HUES6 (cell line): ENCODE measurements around the gene KAT2B.

ENCODE experiments used
- H3K27ac ChIP-seq: 2 replicates; pipeline ENCODE4 v1.7.0; 2013; ENCODE audit warnings: low read depth, mild to moderate bottlenecking, low read length, inconsistent platforms
- H3K27me3 ChIP-seq: 2 replicates; pipeline ENCODE4 v1.6.1; 2013; ENCODE audit warnings: low read length; ENCODE audit not compliant: control insufficient read depth, insufficient read depth
- H3K36me3 ChIP-seq: 2 replicates; pipeline ENCODE4 v1.6.1; 2013; ENCODE audit warnings: low read length; ENCODE audit not compliant: control insufficient read depth, insufficient read depth
- H3K4me1 ChIP-seq: 2 replicates; pipeline ENCODE4 v1.6.1; 2013; ENCODE audit warnings: low read length; ENCODE audit not compliant: control insufficient read depth, insufficient read depth
- H3K4me3 ChIP-seq: 2 replicates; pipeline ENCODE4 v1.5.1; 2013; ENCODE audit warnings: low read depth, low read length
- H3K9ac ChIP-seq: one replicate; pipeline ENCODE4 v1.6.1; 2013; ENCODE audit warnings: mild to moderate bottlenecking, low read length
- H3K9me3 ChIP-seq: 2 replicates; pipeline ENCODE4 v1.6.1; 2013; ENCODE audit warnings: low read depth, low read length; ENCODE audit not compliant: control insufficient read depth, insufficient read depth

The KAT2B gene

DNA sequence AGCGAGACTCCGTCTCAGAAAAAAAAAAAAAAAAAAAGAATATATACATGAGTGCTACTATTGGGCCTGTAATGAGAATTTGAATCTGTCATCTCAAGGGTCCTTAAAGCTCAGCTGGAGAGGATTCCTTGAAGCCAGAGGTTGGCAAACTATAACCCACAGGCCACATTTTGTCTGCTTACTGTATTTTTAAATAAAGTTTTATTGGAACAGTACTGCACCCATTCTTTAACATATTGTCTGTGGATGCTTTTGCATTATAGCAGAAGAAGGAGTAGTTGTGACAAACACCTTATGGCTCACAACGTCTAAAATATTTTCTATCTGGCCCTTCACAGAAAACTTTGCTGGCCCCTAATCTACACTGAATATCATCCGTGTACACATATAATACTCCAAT is 85.0 kb downstream of the KAT2B start:
- Histone ChIP-seq H3K9ac (no peak overlapping the region), H3K27me3 (no peaks in the 10 kb centered on the region), H3K4me3 (no peak overlapping the region), H3K4me1 (no peaks in the 10 kb centered on the region), H3K36me3 (no peaks in the 10 kb centered on the region), H3K9me3 (no peaks in the 10 kb centered on the region), H3K27ac (no peak overlapping the region)

GRCh38 chr3:20125897-20126296 is 85.7 kb downstream of the KAT2B start:
- Histone ChIP-seq H3K27me3 (no peaks in the 10 kb centered on the region), H3K9me3 (no peaks in the 10 kb centered on the region), H3K4me3 (no peak overlapping the region), H3K9ac (no peak overlapping the region), H3K36me3 (no peaks in the 10 kb centered on the region), H3K27ac (no peak overlapping the region), H3K4me1 (no peaks in the 10 kb centered on the region)

DNA sequence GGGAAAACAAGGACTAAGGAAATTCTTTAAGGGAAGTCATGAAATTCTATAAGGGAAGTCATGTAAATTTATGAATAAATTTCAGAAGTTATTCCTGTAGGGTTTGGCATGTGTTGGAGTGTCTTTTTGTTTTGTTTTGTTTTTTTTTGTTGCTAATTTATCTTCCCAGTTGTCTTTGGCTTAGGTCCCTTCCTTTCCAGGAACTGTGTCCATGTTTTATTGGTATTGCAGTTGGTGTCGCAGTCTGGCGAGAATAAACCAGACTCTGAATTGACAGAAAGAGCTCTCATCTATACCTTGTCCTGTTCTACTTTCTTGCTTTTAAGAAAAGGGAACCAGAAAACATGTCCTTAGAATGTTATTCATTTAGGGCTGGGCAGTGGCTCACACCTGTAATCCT is 88.1 kb downstream of the KAT2B start:
- Histone ChIP-seq H3K4me3 (no peak overlapping the region), H3K9me3 (no peaks in the 10 kb centered on the region), H3K27ac (no peak overlapping the region), H3K9ac (no peak overlapping the region), H3K4me1 (no peaks in the 10 kb centered on the region), H3K27me3 (no peaks in the 10 kb centered on the region), H3K36me3 (no peaks in the 10 kb centered on the region)

- no peaks in the 10 kb centered on the region for H3K36me3 ChIP-seq
- no peaks in the 10 kb centered on the region for H3K27me3 ChIP-seq
- no peak overlapping the region for H3K27ac ChIP-seq
- H3K9me3 ChIP-seq: no peaks in the 10 kb centered on the region
- no peak overlapping the region for H3K9ac ChIP-seq
- H3K4me3 ChIP-seq: no peak overlapping the region
- H3K4me1 ChIP-seq: no peaks in the 10 kb centered on the region
Measured at GRCh38 chr3:20130106-20130505, 89.9 kb downstream of the KAT2B start.

DNA sequence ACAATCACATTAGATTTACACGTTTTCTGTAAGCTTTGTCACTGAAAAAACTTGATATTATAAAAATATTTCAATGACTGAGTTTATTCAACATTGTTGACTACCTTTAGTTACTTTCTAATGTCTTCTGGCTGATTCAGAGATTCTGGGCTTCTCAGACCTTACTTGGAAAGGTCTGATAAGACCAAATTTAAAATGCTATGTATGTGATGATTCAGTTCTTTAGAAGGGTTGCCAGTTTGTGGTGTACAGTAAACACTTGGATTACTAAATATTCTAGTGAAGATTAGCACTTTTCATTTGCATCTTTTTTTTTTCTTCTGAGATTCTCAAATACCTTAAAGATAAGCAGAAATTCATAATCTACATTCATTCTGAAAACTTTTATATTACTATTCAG is 96.0 kb downstream of the KAT2B start:
- no peak overlapping the region for H3K4me3 ChIP-seq
- H3K27ac ChIP-seq: no peak overlapping the region
- H3K27me3 ChIP-seq: no peaks in the 10 kb centered on the region
- no peaks in the 10 kb centered on the region for H3K9me3 ChIP-seq
- H3K36me3 ChIP-seq: no peaks in the 10 kb centered on the region
- H3K9ac ChIP-seq: no peak overlapping the region
- H3K4me1 ChIP-seq: no peaks in the 10 kb centered on the region

- Histone ChIP-seq H3K4me3 (no peak overlapping the region), H3K9me3 (no peaks in the 10 kb centered on the region), H3K27ac (no peak overlapping the region), H3K27me3 (no peaks in the 10 kb centered on the region), H3K4me1 (peaks cover 4% of the 10 kb centered on the region; the same call in 1 of the 2 replicates), H3K36me3 (no peaks in the 10 kb centered on the region), H3K9ac (no peak overlapping the region)
Measured at GRCh38 chr3:20137647-20138046, 97.4 kb downstream of the KAT2B start.

DNA sequence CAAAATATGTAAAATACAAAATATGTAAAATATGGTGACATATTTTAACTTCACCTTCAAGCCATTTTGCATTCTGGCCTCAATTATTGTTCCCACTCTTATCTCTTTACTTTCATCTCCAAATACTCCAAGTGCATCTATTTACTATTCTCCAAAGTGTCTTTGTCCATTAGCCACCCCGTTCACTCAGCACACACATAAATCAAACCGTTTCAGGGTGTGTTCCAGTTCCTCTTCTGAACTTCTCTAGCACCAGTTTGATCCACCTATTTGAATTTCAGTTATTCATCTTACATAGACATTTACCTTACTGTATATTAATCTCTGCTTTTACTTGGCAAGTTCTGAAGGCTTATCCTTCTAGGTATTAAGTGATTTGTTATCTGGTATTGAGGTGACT is 100.6 kb downstream of the KAT2B start:
- Histone ChIP-seq H3K36me3 (no peaks in the 10 kb centered on the region), H3K27ac (no peak overlapping the region)

GRCh38 chr3:20141316-20141715 is 101.1 kb downstream of the KAT2B start:
- H3K9ac ChIP-seq: no peak overlapping the region
- no peaks in the 10 kb centered on the region for H3K27me3 ChIP-seq
- peaks cover 4% of the 10 kb centered on the region; the same call in 1 of the 2 replicates for H3K4me1 ChIP-seq
- H3K4me3 ChIP-seq: no peak overlapping the region
- no peak overlapping the region for H3K27ac ChIP-seq
- H3K9me3 ChIP-seq: no peaks in the 10 kb centered on the region
- H3K36me3 ChIP-seq: no peaks in the 10 kb centered on the region

More for the DNA sequence above, 100.6 kb downstream of the KAT2B start:
- Histone ChIP-seq H3K9me3 (no peaks in the 10 kb centered on the region), H3K4me3 (no peak overlapping the region), H3K9ac (no peak overlapping the region), H3K27me3 (no peaks in the 10 kb centered on the region), H3K4me1 (peaks cover 4% of the 10 kb centered on the region; the same call in 1 of the 2 replicates)

GRCh38 chr3:20141851-20142250 is 101.6 kb downstream of the KAT2B start:
- Histone ChIP-seq H3K36me3 (no peaks in the 10 kb centered on the region), H3K9ac (no peak overlapping the region), H3K27me3 (no peaks in the 10 kb centered on the region), H3K9me3 (no peaks in the 10 kb centered on the region), H3K4me1 (peaks cover 4% of the 10 kb centered on the region; the same call in 1 of the 2 replicates), H3K4me3 (no peak overlapping the region), H3K27ac (no peak overlapping the region)

DNA sequence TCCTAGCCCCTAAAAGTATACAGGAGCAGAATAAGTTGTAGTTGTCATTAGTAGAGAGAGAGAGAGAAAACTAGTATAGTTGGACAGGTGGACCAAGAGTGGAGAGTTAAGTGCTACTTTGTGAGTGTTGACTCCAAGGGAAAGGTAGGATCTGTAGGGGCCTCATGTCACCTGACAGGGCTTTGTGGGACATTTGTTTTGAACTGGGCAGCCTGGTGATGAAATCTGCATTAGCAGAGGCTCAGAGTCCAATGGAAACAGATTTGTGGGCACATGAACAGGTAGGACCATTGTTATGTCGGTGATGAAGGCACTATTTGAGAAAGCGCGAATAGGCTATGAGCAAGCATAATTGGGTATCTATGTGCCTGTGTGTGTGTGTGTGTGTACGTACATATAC is 102.3 kb downstream of the KAT2B start:
- Histone ChIP-seq H3K9me3 (no peaks in the 10 kb centered on the region), H3K4me1 (peaks cover 4% of the 10 kb centered on the region; the same call in 1 of the 2 replicates), H3K9ac (no peak overlapping the region), H3K4me3 (no peak overlapping the region), H3K36me3 (no peaks in the 10 kb centered on the region), H3K27ac (no peak overlapping the region), H3K27me3 (no peaks in the 10 kb centered on the region)

DNA sequence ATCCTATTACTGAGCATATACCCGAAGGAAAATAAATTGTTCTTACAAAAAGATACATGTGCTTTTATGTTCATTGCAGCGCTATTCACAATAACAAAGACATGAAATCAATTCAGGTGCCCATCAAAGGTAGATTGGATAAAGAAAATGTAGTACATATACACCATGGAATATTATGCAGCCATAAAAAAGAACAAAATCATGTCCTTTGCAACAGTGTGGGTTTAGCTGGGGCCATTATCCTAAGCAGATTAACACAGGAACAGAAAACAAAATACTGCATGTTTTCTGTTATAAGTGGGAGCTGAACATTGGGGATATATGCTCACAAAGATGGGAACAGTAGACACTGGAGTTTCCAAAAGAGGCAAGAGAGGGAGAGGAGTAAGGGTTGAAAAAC is 103.3 kb downstream of the KAT2B start:
- Histone ChIP-seq H3K4me1 (peaks cover 4% of the 10 kb centered on the region; the same call in 1 of the 2 replicates), H3K9me3 (no peaks in the 10 kb centered on the region), H3K36me3 (no peaks in the 10 kb centered on the region), H3K27ac (no peak overlapping the region), H3K9ac (no peak overlapping the region), H3K4me3 (no peak overlapping the region), H3K27me3 (no peaks in the 10 kb centered on the region)

GRCh38 chr3:20145874-20146273 is 105.6 kb downstream of the KAT2B start:
- Histone ChIP-seq H3K9me3 (no peaks in the 10 kb centered on the region), H3K9ac (no peak overlapping the region), H3K4me1 (peaks cover 4% of the 10 kb centered on the region; the same call in 1 of the 2 replicates), H3K36me3 (no peaks in the 10 kb centered on the region), H3K27ac (no peak overlapping the region), H3K27me3 (no peaks in the 10 kb centered on the region), H3K4me3 (no peak overlapping the region)
